Astrocyte (in vitro differentiated cells and primary cell): ENCODE measurements around the gene MYO16. TPM values are rescaled to one million over a fixed set of nuclear protein-coding genes. Genes with fewer than 3 reads are reported as not detected.

Experiments used
- DNase-seq: peaks from one replicate; pipeline ENCODE4 v3.0.0-alpha.2; 2010; ENCODE audit warnings: low read depth
- FAIRE-seq: peaks from 2 replicates; lab custom pipeline; 2011; peaks lifted over from hg19 to GRCh38; lab: Jason Lieb, UNC
- H2AFZ ChIP-seq: 2 replicates; pipeline ENCODE4 v1.6.0; 2012; ENCODE audit warnings: low read depth, low read length, inconsistent platforms
- H3K27ac ChIP-seq: 2 replicates; pipeline ENCODE4 v1.5.1; 2011; ENCODE audit warnings: low read depth, low read length, inconsistent platforms
- H3K27me3 ChIP-seq: 2 replicates; pipeline ENCODE4 v1.6.0; 2011; ENCODE audit warnings: low read length, inconsistent platforms; ENCODE audit not compliant: insufficient read depth
- H3K36me3 ChIP-seq: 2 replicates; pipeline ENCODE4 v1.5.1; 2011; ENCODE audit warnings: low read length, inconsistent platforms; ENCODE audit not compliant: insufficient read depth
- H3K4me1 ChIP-seq: 2 replicates; pipeline ENCODE4 v1.5.1; 2011; ENCODE audit warnings: low read length, inconsistent platforms; ENCODE audit not compliant: insufficient read depth
- H3K4me2 ChIP-seq: 2 replicates; pipeline ENCODE4 v1.6.0; 2012; ENCODE audit warnings: low read length, inconsistent platforms
- H3K4me3 ChIP-seq: 2 replicates; pipeline ENCODE4 v1.5.1; 2011; ENCODE audit warnings: low read depth, mild to moderate bottlenecking, low read length, inconsistent platforms; ENCODE audit not compliant: insufficient read depth
- H3K79me2 ChIP-seq: 2 replicates; pipeline ENCODE4 v1.6.0; 2012; ENCODE audit warnings: mild to moderate bottlenecking, low read length, inconsistent platforms; ENCODE audit not compliant: insufficient read depth
- H3K9ac ChIP-seq: 2 replicates; pipeline ENCODE4 v1.6.0; 2012; ENCODE audit warnings: mild to moderate bottlenecking, low read length, inconsistent platforms
- H3K9me3 ChIP-seq: 2 replicates; pipeline ENCODE4 v1.5.1; 2012; ENCODE audit warnings: low read depth, mild to moderate bottlenecking, low read length, inconsistent platforms; ENCODE audit not compliant: insufficient read depth
- H4K20me1 ChIP-seq: 2 replicates; pipeline ENCODE4 v1.6.0; 2012; ENCODE audit warnings: low read length, inconsistent platforms; ENCODE audit not compliant: insufficient read depth
- H3K27ac Mint-ChIP-seq: one replicate; pipeline ENCODE4 v1.8.0; 2021; ENCODE audit warnings: mild to moderate bottlenecking, mixed read lengths; ENCODE audit not compliant: unreplicated experiment
- H3K27me3 Mint-ChIP-seq: one replicate; pipeline ENCODE4 v1.8.0; 2021; ENCODE audit warnings: low read depth, mixed read lengths; ENCODE audit not compliant: unreplicated experiment
- H3K36me3 Mint-ChIP-seq: one replicate; pipeline ENCODE4 v1.8.0; 2021; ENCODE audit warnings: low read depth, mixed read lengths; ENCODE audit not compliant: unreplicated experiment
- H3K4me1 Mint-ChIP-seq: one replicate; pipeline ENCODE4 v1.8.0; 2021; ENCODE audit warnings: low read depth, mixed read lengths; ENCODE audit not compliant: unreplicated experiment
- H3K4me3 Mint-ChIP-seq: one replicate; pipeline ENCODE4 v1.8.0; 2021; ENCODE audit warnings: mild to moderate bottlenecking, moderate library complexity, mixed read lengths; ENCODE audit not compliant: unreplicated experiment
- H3K9me3 Mint-ChIP-seq: one replicate; pipeline ENCODE4 v1.8.0; 2021; ENCODE audit warnings: mild to moderate bottlenecking, mixed read lengths; ENCODE audit not compliant: unreplicated experiment
- CTCF ChIP-seq: IDR thresholded peaks from 2 replicates; pipeline ENCODE4 v1.5.1; 2011; ENCODE audit warnings: low read depth, mild to moderate bottlenecking, inconsistent platforms, low read length, moderate library complexity; ENCODE audit not compliant: insufficient read depth
- EZH2 ChIP-seq: IDR thresholded peaks from 2 replicates; pipeline ENCODE4 v1.6.1; 2012; ENCODE audit warnings: mild to moderate bottlenecking, low read length, inconsistent platforms; ENCODE audit not compliant: insufficient read depth
- total RNA-seq: library from RNA; stranded (reverse); gene quantifications from 2 replicates; pipeline ENCODE4 v1.2.1, GENCODE V29; 2021

Gene MYO16
- total RNA-seq, 1 donor from 2014 or later = 0.14 TPM

- peak overlapping the region; percentile 63 for H3K9ac ChIP-seq
- peak overlapping the region; percentile 95 for H3K27ac Mint-ChIP-seq
- no peaks in the 10 kb centered on the region for H3K9me3 Mint-ChIP-seq
Observed at GRCh38 chr13:109256866-109257760, 627.7 kb downstream of the MYO16 start.

More at GRCh38 chr13:109256866-109257760, 627.7 kb downstream of the MYO16 start:
- FAIRE-seq = peak; percentile 100
- Histone ChIP-seq H3K4me1 (peaks cover 14% of the 10 kb centered on the region), H3K4me3 (no peak overlapping the region), H3K79me2 (no peaks in the 10 kb centered on the region), H2AFZ (peak overlapping the region; percentile 3), H3K36me3 (no peaks in the 10 kb centered on the region), H3K27me3 (no peaks in the 10 kb centered on the region), H3K4me2 (peak overlapping the region; percentile 66), H3K9me3 (peaks cover 3% of the 10 kb centered on the region), H4K20me1 (no peaks in the 10 kb centered on the region), H3K27ac (peak overlapping the region; percentile 82)
- TF ChIP-seq CTCF = no peak
- no peak for TF ChIP-seq EZH2
- DNase-seq = peak; percentile 99
- Mint-ChIP-seq H3K4me3 (no peak overlapping the region), H3K4me1 (peaks cover 34% of the 10 kb centered on the region), H3K36me3 (no peaks in the 10 kb centered on the region), H3K27me3 (no peaks in the 10 kb centered on the region)
